ENCODE data around the gene ITPR2.

GRCh38 chr12:26524862-26525465 is 308.0 kb downstream of the ITPR2 start:
- peak in 3 of 5 experiments; percentile 17 to 46 (median 25) for TF ChIP-seq CTCF (IDR thresholded peaks at IDR 0.05)
- TF ChIP-seq EP300 (IDR thresholded peaks at IDR 0.05), result no peak

All from tibial nerve (tissue), 4 donors.